Measurements from ENCODE around the gene HSD11B1. TPM values are rescaled to one million over a fixed set of nuclear protein-coding genes. Genes with fewer than 3 reads are reported as not detected.

The HSD11B1 gene
- total RNA-seq, 2 experiments from 2014 or later, result 0.33 TPM; not detected in 1

DNA sequence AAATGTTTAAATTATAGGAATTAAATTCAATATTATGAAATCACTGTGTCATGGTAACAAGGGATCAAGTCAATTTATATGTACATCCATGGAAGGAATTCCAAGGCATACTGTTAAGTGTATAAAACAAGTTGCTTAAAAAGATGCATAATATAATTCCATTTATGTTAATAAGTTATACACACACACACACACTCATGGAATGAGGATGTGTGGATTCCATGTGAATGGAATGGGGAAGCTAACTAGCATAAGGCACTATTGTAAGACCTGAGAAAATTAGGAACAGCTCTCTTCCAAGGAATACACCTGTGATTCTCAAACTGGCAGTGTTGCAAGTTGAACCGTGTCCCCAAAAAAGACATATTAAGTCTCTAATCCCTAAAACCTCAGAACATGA, 33.6 kb downstream of the HSD11B1 start:
- H3K36me3 ChIP-seq (ENCODE audit: insufficient read depth, low read length), result no peaks in the 10 kb centered on the region
- Mint-ChIP-seq H3K36me3 (ENCODE audit: low read depth) (no peaks in the 10 kb centered on the region), H3K4me1 (ENCODE audit: low read depth) (peaks cover 17% of the 10 kb centered on the region), H3K4me3 (no peak overlapping the region), H3K27me3 (no peaks in the 10 kb centered on the region), H3K27ac (no peak overlapping the region), H3K9me3 (no peaks in the 10 kb centered on the region)
- no peaks in the 10 kb centered on the region for H3K27me3 ChIP-seq (ENCODE audit: control insufficient read depth in 1 of 2, insufficient read depth in 2 of 2, low read length in 2 of 2)
- DNase-seq, result no peak
- peaks cover 4% of the 10 kb centered on the region for H3K4me1 ChIP-seq (ENCODE audit: insufficient read depth, low read length)
- H3K27ac ChIP-seq (ENCODE audit: low read depth in 1 of 2, low read length in 2 of 2), result no peak overlapping the region
- ChIA-PET CTCF (no interaction called here), POLR2A (no interaction called here)
- H3K9me3 ChIP-seq (ENCODE audit: control insufficient read depth in 1 of 2, insufficient read depth in 1 of 2, low read length in 2 of 2), result no peaks in the 10 kb centered on the region
- intact Hi-C loops (cut with DNase I, micrococcal nuclease), result no loop called here
- no peak for ATAC-seq (ENCODE audit: poor library complexity)
- no peak overlapping the region for H3K4me3 ChIP-seq (ENCODE audit: low read length)
- TF ChIP-seq CTCF (IDR thresholded peaks at IDR 0.05), result no peak

- Mint-ChIP-seq H3K4me1 (ENCODE audit: low read depth) (peaks cover 17% of the 10 kb centered on the region), H3K27me3 (no peaks in the 10 kb centered on the region), H3K9me3 (no peaks in the 10 kb centered on the region), H3K36me3 (ENCODE audit: low read depth) (no peaks in the 10 kb centered on the region), H3K4me3 (no peak overlapping the region), H3K27ac (no peak overlapping the region)
- ATAC-seq (ENCODE audit: poor library complexity) (no peak), DNase-seq (no peak)
- Histone ChIP-seq H3K4me3 (ENCODE audit: low read length) (no peak overlapping the region), H3K36me3 (ENCODE audit: insufficient read depth, low read length) (no peaks in the 10 kb centered on the region), H3K27me3 (ENCODE audit: control insufficient read depth in 1 of 2, insufficient read depth in 2 of 2, low read length in 2 of 2) (no peaks in the 10 kb centered on the region), H3K4me1 (ENCODE audit: insufficient read depth, low read length) (peaks cover 4% of the 10 kb centered on the region), H3K9me3 (ENCODE audit: control insufficient read depth in 1 of 2, insufficient read depth in 1 of 2, low read length in 2 of 2) (no peaks in the 10 kb centered on the region), H3K27ac (ENCODE audit: low read depth in 1 of 2, low read length in 2 of 2) (no peak overlapping the region)
- intact Hi-C loops (cut with DNase I, micrococcal nuclease), result no loop called here
- TF ChIP-seq CTCF (IDR thresholded peaks at IDR 0.05), result no peak
- CTCF ChIA-PET, result no interaction called here
- POLR2A ChIA-PET, result no interaction called here
These were observed 36.5 kb downstream of the HSD11B1 start for GRCh38 chr1:209741193-209741592.

- H3K27ac ChIP-seq (ENCODE audit: low read depth in 1 of 2, low read length in 2 of 2), result no peak overlapping the region
- DNase-seq (no peak), ATAC-seq (ENCODE audit: poor library complexity) (no peak)
- H3K9me3 Mint-ChIP-seq, result no peaks in the 10 kb centered on the region
- no peaks in the 10 kb centered on the region for H3K36me3 ChIP-seq (ENCODE audit: insufficient read depth, low read length)
- intact Hi-C loops (cut with DNase I, micrococcal nuclease), result no loop called here
- peak overlapping the region; percentile 5 for H3K27ac Mint-ChIP-seq
- H3K9me3 ChIP-seq (ENCODE audit: control insufficient read depth in 1 of 2, insufficient read depth in 1 of 2, low read length in 2 of 2), result no peaks in the 10 kb centered on the region
- ChIA-PET POLR2A (no interaction called here), CTCF (no interaction called here)
- H3K4me1 Mint-ChIP-seq (ENCODE audit: low read depth), result peaks cover 18% of the 10 kb centered on the region
- H3K27me3 Mint-ChIP-seq, result no peaks in the 10 kb centered on the region
- no peak overlapping the region for H3K4me3 Mint-ChIP-seq
- peaks cover 4% of the 10 kb centered on the region for H3K4me1 ChIP-seq (ENCODE audit: insufficient read depth, low read length)
- H3K27me3 ChIP-seq (ENCODE audit: control insufficient read depth in 1 of 2, insufficient read depth in 2 of 2, low read length in 2 of 2), result no peaks in the 10 kb centered on the region
- H3K4me3 ChIP-seq (ENCODE audit: low read length), result no peak overlapping the region
- H3K36me3 Mint-ChIP-seq (ENCODE audit: low read depth), result no peaks in the 10 kb centered on the region
- TF ChIP-seq CTCF (IDR thresholded peaks at IDR 0.05), result no peak
These were observed 37.2 kb downstream of the HSD11B1 start for GRCh38 chr1:209741889-209742288.

Data from CD4-positive, alpha-beta T cell (primary cell).